Parathyroid adenoma (tissue), 2 donors: ENCODE data around the gene PLXDC1.
A peak's percentile ranks its signal among the peaks of the same experiment; 100 is the strongest.

Source experiments
- H2AFZ ChIP-seq: fragments of 300-600 bp; sonication (generic); one replicate; pipeline ENCODE4 v1.7.0; 2017; ENCODE audit warnings: antibody characterized with exemption, mild to moderate bottlenecking
- H3K27ac ChIP-seq: fragments of 300-600 bp; sonication (generic); one replicate; pipeline ENCODE4 v1.7.0; 2017
- H3K27me3 ChIP-seq: fragments of 300-600 bp; sonication (generic); one replicate; pipeline ENCODE4 v1.7.0; 2017; ENCODE audit warnings: low read length; ENCODE audit not compliant: control insufficient read depth, insufficient read depth
- H3K36me3 ChIP-seq: fragments of 300-600 bp; sonication (generic); one replicate; pipeline ENCODE4 v1.7.0; 2017; ENCODE audit warnings: low read length; ENCODE audit not compliant: control insufficient read depth, insufficient read depth
- H3K4me1 ChIP-seq: fragments of 300-600 bp; sonication (generic); one replicate; pipeline ENCODE4 v1.7.0; 2017; ENCODE audit warnings: control low read depth
- H3K4me2 ChIP-seq: fragments of 300-600 bp; sonication (generic); one replicate; pipeline ENCODE4 v1.7.0; 2017; ENCODE audit warnings: low read length
- H3K4me3 ChIP-seq: fragments of 300-600 bp; sonication (generic); one replicate; pipeline ENCODE4 v1.7.0; 2017; ENCODE audit warnings: low read depth, low read length
- H3K79me2 ChIP-seq: fragments of 300-600 bp; sonication (generic); one replicate; pipeline ENCODE4 v1.7.0; 2017; ENCODE audit warnings: control low read depth
- H3K9ac ChIP-seq: fragments of 300-600 bp; sonication (generic); one replicate; pipeline ENCODE4 v1.7.0; 2017; ENCODE audit warnings: mild to moderate bottlenecking
- H3K9me3 ChIP-seq: fragments of 300-600 bp; sonication (generic); one replicate; pipeline ENCODE4 v1.7.0; 2017; ENCODE audit warnings: low read length; ENCODE audit not compliant: control insufficient read depth
- CTCF ChIP-seq: fragments of 300-600 bp; sonication (generic); IDR thresholded peaks from one replicate; pipeline ENCODE4 v1.7.0; 2017; ENCODE audit warnings: antibody characterized with exemption, mild to moderate bottlenecking
- donor health status: primary hyperparathyroidism.

The PLXDC1 gene

GRCh38 chr17:39167476-39167875 lies 16.0 kb upstream of the PLXDC1 start:
- H3K27ac ChIP-seq: no peak overlapping the region

GRCh38 chr17:39166437-39167335 lies 15.2 kb upstream of the PLXDC1 start:
- Histone ChIP-seq H3K27ac (no peak overlapping the region), H3K27me3 (no peaks in the 10 kb centered on the region), H3K4me3 (no peak overlapping the region), H3K36me3 (no peaks in the 10 kb centered on the region), H3K79me2 (no peaks in the 10 kb centered on the region), H3K9me3 (no peaks in the 10 kb centered on the region), H3K4me2 (no peak overlapping the region), H3K9ac (no peak overlapping the region), H2AFZ (no peak overlapping the region), H3K4me1 (no peaks in the 10 kb centered on the region)
- no peak for TF ChIP-seq CTCF

More at GRCh38 chr17:39167476-39167875, 16.0 kb upstream of the PLXDC1 start:
- H3K9ac ChIP-seq: no peak overlapping the region
- H3K4me3 ChIP-seq: no peak overlapping the region
- no peaks in the 10 kb centered on the region for H3K79me2 ChIP-seq
- H3K27me3 ChIP-seq: no peaks in the 10 kb centered on the region
- H3K9me3 ChIP-seq: no peaks in the 10 kb centered on the region
- no peak overlapping the region for H2AFZ ChIP-seq
- H3K4me2 ChIP-seq: no peak overlapping the region
- no peaks in the 10 kb centered on the region for H3K4me1 ChIP-seq
- H3K36me3 ChIP-seq: no peaks in the 10 kb centered on the region
- no peak for TF ChIP-seq CTCF

- Histone ChIP-seq H3K4me1 (no peaks in the 10 kb centered on the region), H3K79me2 (no peaks in the 10 kb centered on the region), H3K4me3 (peak within 1 kb of the TSS; percentile 32), H3K9ac (no peak within 1 kb of the TSS), H3K27ac (no peak within 1 kb of the TSS), H2AFZ (peak within 1 kb of the TSS; percentile 74), H3K27me3 (no peaks in the 10 kb centered on the region), H3K36me3 (no peaks in the 10 kb centered on the region), H3K4me2 (peak within 1 kb of the TSS; percentile 56), H3K9me3 (no peaks in the 10 kb centered on the region)
- TF ChIP-seq CTCF: no peak
Observed at GRCh38 chr17:39165841-39166349, 14.5 kb upstream of the PLXDC1 start, which contains the start of gene ARL5C. ARL5C (minus strand) TSS chr17:39166161; CDS start chr17:39165760, 401 bp downstream.

- H3K36me3 ChIP-seq: no peaks in the 10 kb centered on the region
- H2AFZ ChIP-seq: peak overlapping the region; percentile 74
- H3K4me2 ChIP-seq: peak overlapping the region; percentile 56
- H3K79me2 ChIP-seq: no peaks in the 10 kb centered on the region
- H3K4me1 ChIP-seq: no peaks in the 10 kb centered on the region
- TF ChIP-seq CTCF: no peak
- no peaks in the 10 kb centered on the region for H3K27me3 ChIP-seq
- no peaks in the 10 kb centered on the region for H3K9me3 ChIP-seq
- no peak overlapping the region for H3K9ac ChIP-seq
- H3K27ac ChIP-seq: no peak overlapping the region
- H3K4me3 ChIP-seq: peak overlapping the region; percentile 32
Observed at GRCh38 chr17:39165178-39165840, 13.9 kb upstream of the PLXDC1 start.
